CD4-positive, alpha-beta T cell (primary cell): ENCODE measurements around the gene PLXNA2. TPM values are rescaled to one million over a fixed set of nuclear protein-coding genes. Genes with fewer than 3 reads are reported as not detected.

Source experiments
- ATAC-seq: fragments of 200-7000 bp; cut with Tn5 transposase; one replicate; pipeline ENCODE4 v1.10.0; 2022; ENCODE audit warnings: mild to moderate bottlenecking; ENCODE audit not compliant: poor library complexity
- CTCF ChIA-PET: fragments of 350-600 bp; sonication (Branson Sonifier 250); formaldehyde crosslinking; loops from one replicate; lab custom pipeline; 2021; ENCODE audit warnings: antibody characterized with exemption, inconsistent platforms; lab: Charles Lee
- POLR2A ChIA-PET: fragments of 350-600 bp; sonication (Branson Sonifier 250); formaldehyde crosslinking; loops from one replicate; lab custom pipeline; 2021; ENCODE audit warnings: antibody characterized with exemption, inconsistent platforms; lab: Charles Lee
- DNase-seq, 14 experiments: peaks; one replicate each; pipeline ENCODE4 v3.0.0-alpha.2; 2013 to 2020; ENCODE audit warnings: mixed read lengths in 2 of 14
- H3K27ac ChIP-seq, 2 donors: one replicate each; pipeline versions ENCODE4 v1.5.1 to v1.7.0; 2013; ENCODE audit warnings: low read length in 2 of 2, low read depth in 1 of 2, mild to moderate bottlenecking in 1 of 2
- H3K27me3 ChIP-seq, 2 experiments: 1 replicate in 1 of 2; 2 replicates in 1 of 2; pipeline versions ENCODE4 v1.6.1 to v1.7.0; 2013; ENCODE audit warnings: low read length in 2 of 2, control low read depth in 1 of 2, mild to moderate bottlenecking in 1 of 2, moderate library complexity in 1 of 2; ENCODE audit not compliant: insufficient read depth in 2 of 2, control insufficient read depth in 1 of 2
- H3K36me3 ChIP-seq: one replicate; pipeline ENCODE4 v1.6.1; 2013; ENCODE audit warnings: low read length, control low read depth; ENCODE audit not compliant: insufficient read depth
- H3K4me1 ChIP-seq: one replicate; pipeline ENCODE4 v1.6.1; 2013; ENCODE audit warnings: low read length, control low read depth; ENCODE audit not compliant: insufficient read depth
- H3K4me3 ChIP-seq: one replicate; pipeline ENCODE4 v1.5.1; 2013; ENCODE audit warnings: mild to moderate bottlenecking, low read length, moderate library complexity
- H3K9me3 ChIP-seq, 2 experiments: 1 replicate in 1 of 2; 2 replicates in 1 of 2; pipeline versions ENCODE4 v1.6.1 to v1.7.0; 2013; ENCODE audit warnings: low read length in 2 of 2, mild to moderate bottlenecking in 2 of 2, control low read depth in 1 of 2, moderate library complexity in 1 of 2; ENCODE audit not compliant: control insufficient read depth in 1 of 2, insufficient read depth in 1 of 2
- H3K27ac Mint-ChIP-seq: one replicate; pipeline ENCODE4 v1.8.0; 2020; ENCODE audit warnings: mixed read lengths
- H3K27me3 Mint-ChIP-seq: one replicate; pipeline ENCODE4 v1.8.0; 2021; ENCODE audit warnings: mixed read lengths
- H3K36me3 Mint-ChIP-seq: one replicate; pipeline ENCODE4 v1.8.0; 2021; ENCODE audit warnings: low read depth, mixed read lengths
- H3K4me1 Mint-ChIP-seq: one replicate; pipeline ENCODE4 v1.8.0; 2021; ENCODE audit warnings: low read depth, mixed read lengths
- H3K4me3 Mint-ChIP-seq: one replicate; pipeline ENCODE4 v1.8.0; 2020; ENCODE audit warnings: mild to moderate bottlenecking, mixed read lengths
- H3K9me3 Mint-ChIP-seq: one replicate; pipeline ENCODE4 v1.8.0; 2020; ENCODE audit warnings: mixed read lengths
- intact Hi-C, 2 experiments: fragments of 100-400 bp; cut with DNase I in 1 of 2; cut with micrococcal nuclease in 1 of 2; formaldehyde crosslinking; loops; one replicate each; pipeline versions ENCODE4 v1.15.1 to v1.9.0; 2023 to 2025; cut with DNase I, micrococcal nuclease
- total RNA-seq, 174 experiments: library from RNA in 2 of 174; stranded (reverse) in 2 of 174; gene quantifications; one replicate each; pipeline ENCODE4 v1.2.3 and lab custom pipeline; 2021 to 2026
- TF ChIP-seq, protein P1 (sequence below): fragments of 200-600 bp; IDR thresholded peaks from one replicate; pipeline ENCODE4 v1.8.0; 2022; ENCODE audit warnings: antibody characterized with exemption, mild to moderate bottlenecking

PLXNA2 gene
- total RNA-seq, 2 experiments from 2014 or later = 0.75 to 0.77 TPM

- Histone ChIP-seq H3K4me3 (no peak overlapping the region), H3K27ac (no peak overlapping the region), H3K36me3 (no peaks in the 10 kb centered on the region), H3K27me3 (no peaks in the 10 kb centered on the region), H3K4me1 (no peaks in the 10 kb centered on the region), H3K9me3 (no peaks in the 10 kb centered on the region)
- Mint-ChIP-seq H3K4me3 (no peak overlapping the region), H3K27me3 (no peaks in the 10 kb centered on the region), H3K4me1 (no peaks in the 10 kb centered on the region), H3K36me3 (no peaks in the 10 kb centered on the region), H3K27ac (no peak overlapping the region), H3K9me3 (no peaks in the 10 kb centered on the region)
- POLR2A ChIA-PET = no interaction called here
- TF ChIP-seq, protein P1, sequence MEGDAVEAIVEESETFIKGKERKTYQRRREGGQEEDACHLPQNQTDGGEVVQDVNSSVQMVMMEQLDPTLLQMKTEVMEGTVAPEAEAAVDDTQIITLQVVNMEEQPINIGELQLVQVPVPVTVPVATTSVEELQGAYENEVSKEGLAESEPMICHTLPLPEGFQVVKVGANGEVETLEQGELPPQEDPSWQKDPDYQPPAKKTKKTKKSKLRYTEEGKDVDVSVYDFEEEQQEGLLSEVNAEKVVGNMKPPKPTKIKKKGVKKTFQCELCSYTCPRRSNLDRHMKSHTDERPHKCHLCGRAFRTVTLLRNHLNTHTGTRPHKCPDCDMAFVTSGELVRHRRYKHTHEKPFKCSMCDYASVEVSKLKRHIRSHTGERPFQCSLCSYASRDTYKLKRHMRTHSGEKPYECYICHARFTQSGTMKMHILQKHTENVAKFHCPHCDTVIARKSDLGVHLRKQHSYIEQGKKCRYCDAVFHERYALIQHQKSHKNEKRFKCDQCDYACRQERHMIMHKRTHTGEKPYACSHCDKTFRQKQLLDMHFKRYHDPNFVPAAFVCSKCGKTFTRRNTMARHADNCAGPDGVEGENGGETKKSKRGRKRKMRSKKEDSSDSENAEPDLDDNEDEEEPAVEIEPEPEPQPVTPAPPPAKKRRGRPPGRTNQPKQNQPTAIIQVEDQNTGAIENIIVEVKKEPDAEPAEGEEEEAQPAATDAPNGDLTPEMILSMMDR = no peak
- CTCF ChIA-PET = no interaction called here
- ATAC-seq = no peak
- intact Hi-C loops = no loop called here
- no peak for DNase-seq
Observed at GRCh38 chr1:208205216-208206013, 38.8 kb downstream of the PLXNA2 start.

DNA sequence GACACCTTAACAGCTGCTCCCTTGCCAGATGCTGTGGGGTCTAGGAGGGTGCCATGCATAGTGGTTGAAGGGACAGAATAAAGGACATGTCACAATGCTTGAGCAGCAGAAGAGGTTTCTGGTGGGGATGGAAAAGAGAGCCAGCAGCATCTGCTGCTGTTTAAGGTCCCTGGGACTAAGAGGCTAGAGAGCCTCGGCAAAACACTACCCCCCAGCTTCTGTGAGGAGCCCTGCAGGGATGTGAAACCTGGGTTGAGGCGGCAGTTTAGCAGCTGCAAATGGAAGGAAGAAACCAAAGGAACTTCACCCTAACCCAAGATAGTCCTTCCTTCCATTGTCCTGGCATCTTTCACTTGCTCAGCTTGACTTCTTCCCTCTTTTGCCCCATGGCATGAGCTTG lies 39.4 kb downstream of the PLXNA2 start:
- intact Hi-C loops = no loop called here
- Mint-ChIP-seq H3K27me3 (no peaks in the 10 kb centered on the region), H3K4me3 (no peak overlapping the region), H3K9me3 (no peaks in the 10 kb centered on the region), H3K27ac (no peak overlapping the region), H3K4me1 (no peaks in the 10 kb centered on the region), H3K36me3 (no peaks in the 10 kb centered on the region)
- no peaks in the 10 kb centered on the region for H3K4me1 ChIP-seq
- H3K27ac ChIP-seq = no peak overlapping the region
- DNase-seq (no peak), ATAC-seq (no peak)
- no peaks in the 10 kb centered on the region for H3K27me3 ChIP-seq
- H3K9me3 ChIP-seq = no peaks in the 10 kb centered on the region
- no peaks in the 10 kb centered on the region for H3K36me3 ChIP-seq
- ChIA-PET POLR2A (no interaction called here), CTCF (no interaction called here)
- TF ChIP-seq, protein P1 = no peak
- no peak overlapping the region for H3K4me3 ChIP-seq

DNA sequence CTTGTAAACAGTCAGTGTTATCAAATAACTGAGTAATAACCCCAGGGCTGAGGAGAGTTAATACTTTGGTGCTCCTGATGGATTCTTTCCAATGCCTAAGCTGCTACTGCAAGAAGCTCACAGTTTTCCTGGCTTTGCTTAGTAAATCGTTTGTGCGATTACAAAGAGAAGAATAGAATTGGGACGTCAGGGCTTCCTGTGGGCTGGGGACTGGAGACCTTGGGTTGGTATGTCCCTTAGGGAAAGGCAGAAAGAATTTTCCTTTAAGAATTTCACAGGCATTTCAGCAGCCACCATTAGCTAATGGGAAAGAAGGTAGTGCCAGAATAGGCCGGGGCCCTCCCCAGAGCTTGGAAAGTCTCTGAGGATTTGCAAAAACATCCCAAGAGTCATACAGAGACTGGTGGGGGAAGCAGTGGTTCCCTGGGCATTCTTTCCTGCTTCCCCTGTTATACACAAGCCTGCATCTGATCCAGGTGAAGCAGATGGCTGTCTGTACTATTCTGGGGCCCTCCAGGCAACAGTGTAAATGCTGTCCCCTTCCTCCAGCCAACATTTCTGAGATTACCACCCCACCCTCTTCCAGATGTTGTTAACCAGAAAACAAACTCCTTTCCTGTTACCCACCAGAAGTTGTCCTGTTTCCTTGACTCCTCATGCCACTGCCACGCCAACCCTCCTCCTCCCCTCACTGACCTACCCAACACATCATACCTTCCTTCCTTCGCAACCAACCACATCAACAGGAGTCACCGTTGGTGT lies 40.2 kb downstream of the PLXNA2 start:
- ChIA-PET CTCF (no interaction called here), POLR2A (no interaction called here)
- no peak overlapping the region for H3K4me3 Mint-ChIP-seq
- no peaks in the 10 kb centered on the region for H3K4me1 ChIP-seq
- H3K27ac ChIP-seq = no peak overlapping the region
- no peaks in the 10 kb centered on the region for H3K9me3 Mint-ChIP-seq
- TF ChIP-seq, protein P1 = no peak
- H3K27ac Mint-ChIP-seq = no peak overlapping the region
- no peaks in the 10 kb centered on the region for H3K36me3 Mint-ChIP-seq
- H3K9me3 ChIP-seq = no peaks in the 10 kb centered on the region
- DNase-seq (no peak), ATAC-seq (no peak)
- H3K27me3 Mint-ChIP-seq = no peaks in the 10 kb centered on the region
- intact Hi-C loops = no loop called here
- no peaks in the 10 kb centered on the region for H3K36me3 ChIP-seq
- no peak overlapping the region for H3K4me3 ChIP-seq
- H3K4me1 Mint-ChIP-seq = no peaks in the 10 kb centered on the region
- H3K27me3 ChIP-seq = no peaks in the 10 kb centered on the region
